Stimulated activated CD8-positive, alpha-beta memory T cell treated with anti-CD3 and anti-CD28 coated beads, Interleukin-7, amount 100 ng/mL, for 4 hours (primary cell): Measurements from ENCODE around the gene ARID3A.

Experiments
- DNase-seq, 2 donors: peaks; one replicate each; pipeline ENCODE4 v3.0.0-alpha.2; 2020; ENCODE audit warnings: low read depth in 2 of 2

The ARID3A gene

DNA sequence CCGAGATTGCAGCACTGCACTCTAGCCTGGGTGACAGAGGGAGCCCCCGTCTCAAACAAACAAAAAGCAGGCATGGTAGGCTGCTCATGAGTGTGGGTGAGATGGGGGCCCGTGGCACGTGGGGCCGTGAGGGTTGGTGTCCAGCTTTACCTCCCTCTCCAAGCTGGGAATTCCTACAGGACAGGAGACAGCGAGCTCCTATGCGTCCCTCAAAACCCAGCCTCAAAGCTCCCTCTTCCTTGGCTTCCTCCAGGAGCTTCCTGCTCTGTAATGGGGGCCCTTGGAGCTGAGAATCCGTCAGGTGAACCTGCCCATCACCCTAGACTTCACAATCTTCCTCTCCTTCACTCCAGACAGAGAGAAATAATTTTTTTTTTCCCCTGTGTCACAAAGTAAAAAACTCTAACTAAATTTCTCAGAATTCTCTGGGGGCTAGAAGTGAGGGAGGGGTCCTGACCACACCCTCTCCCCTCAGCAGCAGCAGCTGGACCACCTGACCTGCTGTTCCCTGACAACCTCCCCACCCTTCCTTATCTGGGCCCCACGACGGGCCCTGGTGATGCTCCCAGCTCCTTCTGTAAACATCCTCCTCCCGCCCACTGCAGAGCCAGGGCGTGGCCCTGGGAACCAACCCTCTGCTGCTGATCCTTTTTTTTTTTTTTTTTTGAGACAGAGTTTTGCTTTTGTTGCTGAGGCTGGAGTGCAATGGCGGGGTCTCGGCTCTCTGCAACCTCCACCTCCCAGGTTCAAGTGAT, 36.2 kb downstream of the ARID3A start:
- DNase-seq: no peak

DNA sequence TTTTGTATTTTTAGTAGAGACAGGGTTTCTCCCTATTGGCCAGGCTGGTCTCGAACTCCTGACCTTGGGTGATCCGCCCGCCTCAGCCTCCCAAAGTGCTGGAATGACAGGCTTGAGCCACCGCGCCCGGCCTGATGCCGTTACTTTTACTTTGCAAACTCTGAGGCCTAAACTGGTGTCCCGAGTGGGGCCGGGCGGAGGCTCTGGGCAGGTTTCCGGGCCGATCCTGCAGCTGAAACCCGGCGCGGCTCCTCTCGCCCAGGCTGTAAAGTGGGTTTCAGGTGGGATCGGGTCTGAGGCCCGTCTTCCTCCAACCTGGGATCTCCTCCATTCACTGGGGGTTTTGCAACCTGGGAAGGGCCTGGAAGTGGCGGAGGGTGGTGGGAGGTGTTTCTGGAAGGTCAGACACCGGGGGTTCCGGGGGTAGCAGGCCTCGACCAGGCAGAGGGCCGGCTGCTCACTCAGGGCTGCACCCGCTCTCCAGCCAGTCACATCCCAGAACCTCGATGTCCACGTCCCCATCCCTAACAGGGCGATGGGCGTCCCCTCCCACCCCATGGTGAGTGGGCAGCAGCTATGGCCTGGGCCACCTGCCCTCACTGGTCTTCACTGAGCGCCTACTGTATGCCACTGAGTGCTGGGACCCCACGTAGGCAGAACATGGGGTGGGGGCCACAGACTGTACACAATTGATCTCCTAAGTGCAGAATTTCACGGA, 37.0 kb downstream of the ARID3A start:
- no peak for DNase-seq

DNA sequence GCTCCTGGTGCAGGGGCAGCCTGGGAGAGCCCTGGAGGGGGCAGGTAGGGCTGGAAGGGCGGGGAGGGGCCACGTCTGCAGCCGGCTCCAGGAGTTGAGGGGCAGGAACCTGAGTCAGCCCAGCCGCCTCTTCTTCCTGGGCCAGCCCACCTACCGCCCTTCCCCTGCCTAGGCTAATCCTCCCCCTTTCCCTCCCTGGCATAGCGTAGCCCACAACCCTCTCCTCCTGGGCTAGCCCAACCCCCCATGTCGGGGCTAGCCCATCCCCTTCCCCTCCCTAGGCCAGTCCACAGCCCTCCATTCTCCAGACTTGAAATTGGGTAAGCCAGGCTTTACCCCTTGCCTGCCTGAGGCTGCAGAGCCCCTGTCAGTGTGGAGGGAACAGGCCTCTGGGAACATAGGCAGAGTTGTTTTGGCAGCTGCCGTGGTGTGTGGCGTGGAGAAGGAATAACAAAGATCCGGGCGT, 37.7 kb downstream of the ARID3A start:
- DNase-seq: no peak

DNA sequence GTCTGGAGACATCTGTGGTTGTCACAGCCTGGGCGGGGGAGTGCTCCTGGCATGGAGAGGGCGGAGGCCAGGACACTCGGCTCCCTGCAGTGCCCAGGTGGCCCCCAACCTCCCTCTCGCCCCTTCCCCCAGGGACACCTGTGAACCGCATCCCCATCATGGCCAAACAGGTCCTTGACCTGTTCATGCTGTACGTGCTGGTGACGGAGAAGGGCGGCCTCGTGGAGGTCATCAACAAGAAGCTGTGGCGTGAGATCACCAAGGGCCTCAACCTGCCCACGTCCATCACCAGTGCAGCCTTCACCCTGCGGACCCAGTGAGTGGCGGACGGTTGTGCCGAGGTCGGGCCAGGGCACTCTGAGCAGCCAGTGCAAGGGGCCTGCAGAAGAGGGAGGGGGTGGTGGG, 38.3 kb downstream of the ARID3A start:
- DNase-seq: no peak

DNA sequence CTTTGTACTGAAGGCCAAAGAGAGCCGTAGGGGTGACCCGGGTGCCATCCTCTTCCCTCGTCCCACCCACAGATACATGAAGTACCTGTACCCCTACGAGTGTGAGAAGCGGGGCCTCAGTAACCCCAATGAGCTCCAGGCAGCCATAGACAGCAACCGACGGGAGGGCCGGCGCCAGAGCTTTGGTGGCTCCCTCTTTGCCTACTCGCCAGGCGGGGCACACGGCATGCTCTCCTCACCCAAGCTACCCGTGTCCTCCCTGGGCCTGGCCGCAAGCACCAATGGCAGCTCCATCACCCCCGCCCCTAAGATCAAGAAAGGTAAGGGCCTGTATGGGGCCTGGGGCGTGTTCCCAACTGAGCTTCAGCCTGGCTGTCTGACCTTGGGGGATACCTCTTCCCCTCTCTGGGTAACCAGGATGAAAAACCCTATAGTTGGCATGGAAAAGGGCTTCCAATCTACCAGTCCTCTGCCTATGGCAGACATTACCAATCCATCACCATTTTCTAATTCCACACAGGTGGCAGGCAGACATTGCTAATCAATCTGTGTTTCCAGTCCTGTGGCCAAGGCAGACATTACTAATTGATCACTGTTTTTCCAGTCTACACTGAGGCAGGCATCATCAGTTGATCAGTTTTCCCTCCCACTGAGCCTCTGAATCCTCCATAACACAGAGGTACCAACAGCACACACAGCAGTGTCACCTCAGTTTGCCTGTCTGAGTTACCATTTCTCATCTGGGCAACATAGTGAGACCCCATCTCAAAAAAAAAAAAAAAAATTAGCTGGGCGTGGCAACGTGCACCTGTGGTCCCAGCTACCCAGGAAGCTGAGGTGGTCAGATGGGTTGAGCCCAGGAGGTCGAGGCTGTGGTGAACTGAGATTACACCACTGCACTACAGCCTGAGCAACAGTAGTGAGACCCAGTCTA, 39.2 kb downstream of the ARID3A start:
- DNase-seq: no peak

DNA sequence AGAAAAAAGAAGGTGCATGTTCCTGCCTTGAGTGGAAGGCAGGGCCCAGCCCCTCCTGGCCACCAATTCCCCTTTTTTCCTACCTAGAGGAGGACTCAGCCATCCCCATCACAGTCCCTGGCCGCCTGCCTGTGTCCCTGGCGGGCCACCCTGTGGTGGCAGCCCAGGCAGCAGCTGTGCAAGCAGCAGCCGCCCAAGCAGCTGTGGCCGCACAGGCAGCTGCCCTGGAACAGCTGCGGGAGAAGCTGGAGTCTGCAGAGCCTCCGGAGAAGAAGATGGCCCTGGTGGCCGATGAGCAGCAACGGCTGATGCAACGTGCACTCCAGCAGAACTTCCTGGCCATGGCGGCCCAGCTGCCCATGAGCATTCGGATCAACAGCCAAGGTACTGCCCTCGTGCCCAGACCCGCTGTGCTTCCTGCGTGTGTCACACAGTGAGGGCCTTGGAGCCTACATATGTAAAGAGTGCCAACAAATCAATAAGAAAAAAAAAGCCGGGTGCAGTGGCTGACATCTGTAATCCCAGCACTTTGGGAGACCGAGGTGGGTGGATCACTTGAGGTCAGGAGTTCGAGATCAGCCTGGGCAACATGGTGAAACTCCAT, 40.8 kb downstream of the ARID3A start:
- no peak for DNase-seq

DNA sequence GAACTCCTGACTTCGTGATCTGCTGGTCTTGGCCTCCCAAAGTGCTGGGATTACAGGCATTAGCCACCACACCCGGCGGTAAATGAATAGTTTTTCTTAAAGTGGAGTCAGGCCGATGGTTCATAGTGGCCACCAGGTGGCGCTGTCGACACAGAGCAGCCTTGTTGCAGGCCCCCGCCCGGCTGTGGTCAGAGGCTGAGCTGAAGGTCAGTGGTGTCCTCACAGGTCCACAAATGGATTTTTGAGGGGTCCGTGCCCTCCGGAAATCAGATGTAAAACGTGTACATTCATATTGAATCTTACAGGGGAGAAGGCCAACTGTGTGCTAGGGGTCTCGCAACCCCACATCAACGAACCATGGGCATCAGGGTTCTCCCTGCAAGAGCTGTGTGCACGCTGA, 44.9 kb downstream of the ARID3A start:
- no peak for DNase-seq

DNA sequence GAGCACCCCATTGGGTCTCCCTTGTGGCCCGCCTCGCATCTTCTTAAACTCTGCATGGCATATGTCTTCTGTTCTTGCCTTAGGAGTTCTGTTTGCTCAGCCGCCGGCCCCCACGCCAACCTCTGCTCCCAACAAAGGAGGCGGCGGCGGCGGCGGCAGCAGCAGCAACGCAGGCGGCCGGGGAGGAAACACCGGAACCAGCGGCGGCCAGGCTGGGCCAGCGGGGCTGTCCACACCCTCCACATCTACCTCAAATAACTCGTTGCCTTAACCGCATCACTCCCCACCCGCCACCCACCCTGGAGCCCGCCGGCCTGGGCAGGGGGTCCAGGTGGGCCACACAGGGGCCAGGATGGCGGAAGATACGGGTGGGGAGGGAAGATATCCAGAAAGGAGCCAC, 46.0 kb downstream of the ARID3A start:
- DNase-seq: no peak

DNA sequence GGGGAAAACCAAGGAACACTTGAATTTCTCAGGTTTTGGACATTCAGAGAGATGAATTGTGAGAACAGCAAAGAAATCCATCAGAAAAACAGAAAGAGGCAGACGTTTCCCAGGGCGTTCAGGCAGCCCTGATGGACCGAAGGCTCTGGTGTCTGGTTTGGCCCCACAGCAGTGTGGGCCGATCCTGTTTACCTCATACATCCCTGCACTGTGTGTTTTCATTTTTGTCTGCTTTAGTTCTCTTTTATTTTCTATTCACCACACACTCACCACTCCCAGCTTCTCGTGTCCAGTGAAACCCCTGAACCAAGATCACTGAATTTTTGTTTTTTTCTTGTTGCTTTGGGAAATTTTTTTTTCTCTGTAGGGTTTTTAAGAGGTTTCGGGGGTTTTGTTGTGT, 46.4 kb downstream of the ARID3A start:
- DNase-seq: no peak

DNA sequence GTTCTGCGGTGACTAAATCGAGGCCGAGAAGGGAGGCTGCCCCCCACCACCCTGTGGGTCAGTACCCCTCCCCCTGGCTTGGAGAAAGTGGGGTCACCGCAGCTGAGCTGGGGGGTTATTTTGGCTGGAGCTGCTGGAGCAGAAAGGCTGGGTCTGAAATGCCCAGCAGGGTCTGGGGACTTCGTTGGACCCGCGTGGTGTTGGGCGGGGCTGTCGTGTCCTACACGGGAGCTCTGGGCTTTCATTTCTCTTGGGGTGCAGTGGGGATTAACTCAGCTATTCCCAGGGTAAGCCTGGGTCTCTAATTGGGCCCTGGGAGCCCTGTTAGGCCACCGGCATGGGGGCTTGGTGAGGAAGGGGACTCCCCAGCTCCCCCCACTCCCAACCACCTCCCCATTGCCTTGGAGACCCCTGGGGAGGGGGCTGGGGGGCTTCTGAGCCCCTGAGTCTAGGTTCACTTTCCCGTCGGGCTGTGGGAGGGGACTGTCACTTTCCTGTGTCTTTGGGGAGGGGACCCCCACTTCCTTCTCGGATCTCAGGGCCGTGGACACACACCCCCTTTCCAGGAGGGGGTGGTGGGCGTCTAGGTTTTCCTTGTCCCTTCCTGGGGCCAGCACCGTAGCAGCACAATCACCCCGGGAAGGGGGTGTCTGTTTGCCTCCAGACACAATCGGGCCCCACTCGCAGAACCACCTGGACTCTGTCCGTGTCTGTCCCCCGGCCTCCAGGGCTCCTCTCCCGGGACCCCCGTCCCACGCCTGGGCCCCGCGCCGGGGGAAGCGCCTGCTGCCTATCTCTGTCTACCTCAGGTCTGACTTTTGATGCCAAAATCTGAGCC, 48.1 kb downstream of the ARID3A start:
- DNase-seq: no peak

DNA sequence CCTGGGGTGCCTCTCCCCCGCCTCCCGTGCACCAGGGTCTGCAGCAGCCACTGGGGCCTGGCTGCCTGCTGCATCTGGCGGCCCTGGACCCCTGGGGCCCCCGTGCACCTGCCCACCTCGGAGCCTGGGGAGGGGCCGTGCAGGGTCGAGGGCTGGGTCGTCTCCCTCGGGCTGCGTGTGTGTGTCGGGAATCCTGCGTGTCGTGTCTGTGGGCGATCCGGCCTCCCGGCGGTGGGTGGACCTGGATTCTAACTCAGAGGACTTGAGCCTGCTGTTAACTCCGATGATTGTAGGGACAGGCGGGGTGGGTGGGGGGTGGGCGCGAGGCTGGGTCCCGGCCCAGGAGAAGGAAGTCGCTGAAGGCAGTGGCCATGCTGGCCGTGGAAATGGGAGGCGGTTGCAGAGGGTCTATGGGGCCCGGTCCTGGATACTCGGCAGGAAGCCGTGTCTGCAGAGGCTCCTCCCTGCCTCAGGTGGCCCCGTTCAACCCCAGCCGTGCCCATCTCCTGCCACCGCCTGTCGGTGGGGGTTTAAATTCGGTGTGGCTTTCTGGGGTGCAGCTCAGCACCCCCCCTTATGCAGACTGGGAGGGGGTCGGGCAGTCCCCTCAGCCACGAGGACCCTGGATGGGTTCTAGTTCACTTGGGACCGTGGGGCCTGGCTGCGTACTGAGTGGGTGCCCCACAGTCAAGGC, 48.9 kb downstream of the ARID3A start:
- no peak for DNase-seq

DNA sequence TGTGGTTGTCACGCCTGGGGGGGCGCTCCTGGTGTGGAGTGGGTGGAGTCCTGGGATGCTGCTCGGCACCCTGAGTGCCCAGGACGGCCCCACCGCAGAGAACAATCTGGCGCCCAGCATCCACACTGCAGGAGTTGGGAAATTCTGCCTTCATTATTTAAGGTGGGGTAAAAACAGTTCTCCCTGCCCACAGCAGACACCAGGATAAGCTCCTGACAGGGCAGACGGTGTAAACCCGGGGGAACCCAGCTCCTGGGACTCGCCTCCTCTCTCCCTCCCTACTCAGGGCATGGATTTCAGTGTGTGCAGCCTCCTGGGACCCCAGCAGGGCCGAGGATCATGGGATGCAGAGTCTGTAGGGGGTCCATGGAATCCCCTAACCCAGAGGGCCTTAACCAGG, 50.6 kb downstream of the ARID3A start:
- DNase-seq: no peak

DNA sequence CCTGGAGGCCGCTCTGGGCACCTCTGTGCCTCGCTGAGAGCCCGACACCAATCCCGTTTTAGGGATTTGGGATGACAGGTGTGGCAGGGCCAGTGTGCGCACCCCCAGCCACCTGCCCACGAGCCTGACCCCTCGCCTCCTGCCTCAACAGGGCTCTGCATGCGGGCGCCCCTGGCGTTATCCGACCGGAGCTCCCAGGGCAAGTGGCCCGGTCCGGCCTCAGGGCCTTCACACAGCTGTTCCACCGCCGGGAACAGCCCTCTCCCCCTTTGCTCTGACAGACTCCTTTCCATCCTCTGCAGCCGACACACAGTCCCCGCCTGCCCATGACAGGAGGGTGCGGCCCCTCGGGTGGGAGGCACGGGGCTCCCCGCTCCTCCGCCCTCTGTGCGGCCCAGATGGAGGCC, 51.2 kb downstream of the ARID3A start:
- no peak for DNase-seq

DNA sequence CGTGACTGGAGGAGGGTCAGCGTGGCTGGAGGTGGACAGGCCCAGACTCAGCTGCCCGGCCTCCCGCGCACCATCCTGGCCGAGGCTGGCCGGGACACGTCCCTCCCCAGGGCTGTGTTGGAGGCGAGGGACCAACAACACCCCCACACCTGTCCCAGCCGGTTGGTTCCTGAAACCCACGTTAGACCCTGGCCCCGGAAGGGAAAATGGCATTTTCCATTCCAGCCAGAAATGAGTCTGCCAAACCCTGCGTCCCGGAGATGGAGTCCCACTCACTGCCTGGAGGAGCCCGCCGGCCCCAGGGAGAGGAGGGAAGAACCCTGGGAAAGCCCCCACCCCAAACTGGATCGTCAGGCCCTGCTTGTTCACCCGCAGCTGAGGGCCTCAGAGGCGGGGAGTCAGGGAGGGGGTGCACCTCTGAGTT, 53.5 kb downstream of the ARID3A start:
- no peak for DNase-seq

DNA sequence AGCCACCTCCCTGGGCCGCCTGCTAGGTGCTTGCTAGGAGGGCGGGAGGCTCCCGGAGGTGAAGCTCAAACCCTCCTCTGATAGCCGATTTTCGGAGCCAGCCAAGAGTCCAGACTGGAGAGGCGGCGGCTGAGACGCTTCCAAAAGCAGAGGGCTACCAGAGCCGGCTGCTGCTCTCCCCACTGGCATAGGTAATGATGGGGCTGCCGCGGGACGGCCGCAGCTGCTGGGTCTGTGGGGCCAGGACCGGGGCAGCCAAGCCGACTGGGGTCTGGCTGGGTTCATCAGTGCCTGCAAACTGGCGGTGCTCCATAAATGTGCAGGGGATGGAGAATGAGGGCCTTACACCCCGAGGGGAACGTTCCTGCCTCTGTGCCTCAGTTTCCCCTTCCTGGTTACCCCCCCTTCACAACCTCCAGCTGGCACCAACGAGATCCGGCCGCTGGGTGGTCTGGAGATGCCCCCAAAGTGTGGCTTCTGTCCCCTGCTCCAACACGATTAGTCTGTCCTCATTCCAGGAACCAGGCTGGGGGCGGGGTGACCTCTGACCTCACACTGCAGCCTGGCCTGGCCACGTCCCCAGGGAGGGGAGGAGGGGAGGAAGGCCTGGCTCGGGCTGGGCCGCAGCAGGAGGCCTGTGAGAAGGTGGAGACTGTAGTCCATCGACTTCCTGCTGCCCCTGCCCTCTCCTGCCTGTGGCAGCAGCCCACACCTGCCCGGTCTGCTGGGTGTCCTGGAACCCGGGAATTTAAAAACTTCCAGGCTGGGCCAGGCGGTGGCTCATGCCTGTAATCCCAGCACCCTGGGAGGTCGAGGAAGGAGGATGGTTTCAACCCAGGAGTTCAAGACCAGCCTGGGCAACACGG, 54.5 kb downstream of the ARID3A start:
- no peak for DNase-seq

DNA sequence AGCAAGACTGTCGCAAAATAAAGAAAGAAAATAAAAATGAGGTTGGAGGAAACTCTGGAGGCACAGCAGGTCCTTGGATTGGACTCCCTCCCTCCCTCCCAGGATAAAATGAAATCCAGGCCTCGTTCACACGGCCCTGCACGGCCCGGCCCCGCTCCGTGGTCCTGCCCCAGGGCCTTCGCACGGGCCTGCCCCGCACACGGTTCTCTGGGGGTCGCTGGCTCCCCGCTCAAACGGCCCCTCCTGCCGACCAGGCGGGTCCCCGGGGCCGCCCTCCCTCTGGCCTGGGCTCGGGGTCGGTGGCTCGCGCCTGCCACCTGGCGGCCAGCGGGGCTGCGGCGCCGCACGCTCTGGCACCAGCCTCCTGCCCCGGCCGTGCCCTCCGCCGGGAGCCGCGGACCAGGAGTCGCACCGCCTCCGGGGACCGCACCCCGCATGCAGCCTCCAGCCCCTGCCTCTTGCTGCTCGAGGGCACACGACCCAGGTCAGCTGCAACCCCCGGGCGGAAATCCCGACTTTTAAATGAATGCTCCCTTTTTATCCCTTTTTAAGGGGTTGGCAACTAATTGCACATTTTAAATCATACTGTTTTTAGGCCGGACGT, 56.8 kb downstream of the ARID3A start:
- peak; percentile 31 to 67 for DNase-seq

DNA sequence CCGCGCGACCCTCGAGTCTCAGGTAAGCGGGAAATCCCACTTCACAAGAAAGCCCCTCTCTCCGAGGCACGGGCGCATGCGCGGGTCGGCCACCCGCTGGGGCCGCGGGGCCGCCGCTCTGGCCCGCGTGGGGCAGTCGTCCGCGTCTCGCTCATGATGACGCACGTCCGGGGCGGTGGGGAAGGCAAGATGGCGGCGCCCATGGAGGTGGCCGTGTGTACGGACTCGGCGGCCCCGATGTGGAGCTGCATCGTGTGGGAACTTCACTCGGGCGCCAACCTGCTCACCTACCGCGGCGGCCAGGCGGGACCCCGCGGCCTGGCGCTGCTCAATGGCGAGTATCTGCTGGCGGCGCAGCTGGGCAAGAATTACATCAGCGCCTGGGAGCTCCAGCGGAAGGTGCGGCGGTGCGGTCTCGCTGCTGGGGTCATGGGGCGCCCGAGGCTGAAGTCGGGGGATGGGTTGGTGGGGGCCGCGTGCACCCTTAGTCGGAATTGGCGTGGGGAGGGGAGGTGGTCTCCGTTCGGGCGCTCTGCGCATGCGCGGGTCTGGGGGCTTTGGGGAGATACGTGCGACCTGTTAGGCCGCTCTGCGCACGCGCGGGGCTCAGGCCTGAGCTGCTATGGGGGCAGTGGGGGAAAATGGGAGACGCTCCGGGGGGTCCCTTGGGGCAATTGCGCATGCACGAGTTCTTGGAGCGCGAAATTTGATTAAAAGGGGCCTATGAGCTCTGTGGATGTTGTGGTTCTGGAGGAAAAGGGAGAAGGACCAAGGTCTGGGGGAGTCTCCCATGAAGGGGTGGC, 58.5 kb downstream of the ARID3A start, which contains the start of gene WDR18:
WDR18 (plus strand) TSS at position 181 of the 803 bp plus-strand sequence; CDS start at position 190, 9 bp downstream.
- DNase-seq: peak; percentile 84 to 89

DNA sequence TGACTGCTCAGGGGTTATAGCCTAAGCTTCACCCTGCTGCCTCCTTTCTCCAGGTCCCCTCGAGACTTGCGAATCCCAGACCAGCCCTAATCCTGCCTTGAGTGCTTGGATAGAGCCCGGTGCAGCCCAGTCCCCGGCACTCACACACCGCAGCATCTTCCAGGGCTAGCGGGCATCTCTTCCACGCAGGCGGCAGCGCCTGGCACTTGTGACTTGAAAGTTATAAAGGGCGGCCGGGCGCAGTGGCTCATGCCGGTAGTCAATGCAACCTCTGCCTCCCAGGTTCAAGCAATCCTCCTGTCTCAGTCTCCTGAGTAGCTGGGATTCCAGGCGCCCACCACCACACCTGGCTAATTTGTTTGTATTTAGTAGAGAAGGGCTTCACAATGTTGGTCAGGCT, 60.2 kb downstream of the ARID3A start:
- no peak for DNase-seq
